Endothelial cell of umbilical vein (primary cell): ENCODE data around the gene FILIP1L. TPM values are rescaled to one million over a fixed set of nuclear protein-coding genes. Genes with fewer than 3 reads are reported as not detected.

ENCODE experiments used
- BruUV-seq: library from RNA; stranded (reverse); fragments of 400-500 nt; replicated peaks from 2 replicates; lab custom pipeline; 2021; lab: Mats Ljungman, UMichigan
- CTCF ChIA-PET: fragments of 300-600, 350-600 bp; sonication (Branson Sonifier 250); formaldehyde crosslinking; loops from one replicate; lab custom pipeline; 2021; ENCODE audit warnings: antibody characterized with exemption, inconsistent platforms; lab: Charles Lee
- POLR2A ChIA-PET: fragments of 300-600, 350-600 bp; sonication (Branson Sonifier 250); formaldehyde crosslinking; loops from one replicate; lab custom pipeline; 2021; ENCODE audit warnings: antibody characterized with exemption, inconsistent platforms; lab: Charles Lee
- DNase-seq: peaks from one replicate; pipeline ENCODE4 v3.0.0-alpha.2; 2011; ENCODE audit warnings: low read depth, low spot score
- FAIRE-seq: peaks from 2 replicates; lab custom pipeline; 2011; peaks lifted over from hg19 to GRCh38; lab: Jason Lieb, UNC
- H2AFZ ChIP-seq: 2 replicates; pipeline ENCODE4 v1.6.0; 2012; ENCODE audit warnings: low read depth, low read length, control low read depth, inconsistent platforms
- H3K27ac ChIP-seq: 2 replicates; pipeline ENCODE4 v1.5.1; 2011; ENCODE audit warnings: low read depth, mild to moderate bottlenecking, control low read depth, low read length, moderate library complexity; ENCODE audit not compliant: insufficient read depth
- H3K27me3 ChIP-seq, 2 experiments: 2 replicates each; pipeline versions ENCODE4 v1.6.0 to v1.6.1; 2011; ENCODE audit warnings: low read length in 2 of 2, mixed read lengths in 1 of 2; ENCODE audit not compliant: control insufficient read depth in 2 of 2, insufficient read depth in 2 of 2
- H3K36me3 ChIP-seq, 2 experiments: 2 replicates in 1 of 2; 3 replicates in 1 of 2; pipeline ENCODE4 v1.5.1; 2011; ENCODE audit warnings: low read length in 2 of 2, mild to moderate bottlenecking in 1 of 2, moderate library complexity in 1 of 2; ENCODE audit not compliant: control insufficient read depth in 2 of 2, insufficient read depth in 2 of 2; ENCODE audit errors: extremely low read depth in 1 of 2
- H3K4me1 ChIP-seq: 3 replicates; pipeline ENCODE4 v1.5.1; 2011; ENCODE audit warnings: mild to moderate bottlenecking, low read length; ENCODE audit not compliant: control insufficient read depth, insufficient read depth; ENCODE audit errors: extremely low read depth
- H3K4me2 ChIP-seq: 2 replicates; pipeline ENCODE4 v1.6.1; 2011; ENCODE audit warnings: low read length, control low read depth, mixed read lengths; ENCODE audit not compliant: insufficient read depth
- H3K4me3 ChIP-seq, 3 experiments: fragments of 200-600 bp in 1 of 3; sonication (generic), shearing (Covaris generic) in 1 of 3; replicated peaks in 1 of 3; 2 replicates each; pipeline ENCODE4 v1.5.1; 2011 to 2016; ENCODE audit warnings: control low read depth in 3 of 3, low read length in 3 of 3, mild to moderate bottlenecking in 2 of 3, inconsistent platforms in 1 of 3, low read depth in 1 of 3, moderate library complexity in 1 of 3; ENCODE audit not compliant: insufficient read depth in 1 of 3
- H3K79me2 ChIP-seq: 2 replicates; pipeline ENCODE4 v1.6.0; 2012; ENCODE audit warnings: low read length, inconsistent platforms; ENCODE audit not compliant: control insufficient read depth, insufficient read depth
- H3K9ac ChIP-seq: replicated peaks from 2 replicates; pipeline ENCODE3; 2011; ENCODE audit warnings: low read length, control low read depth; ENCODE audit not compliant: insufficient read depth; ENCODE audit errors: extremely low read depth
- H3K9me1 ChIP-seq: replicated peaks from 3 replicates; pipeline ENCODE4 v1.6.0; 2011; ENCODE audit warnings: mild to moderate bottlenecking, low read length; ENCODE audit not compliant: control insufficient read depth, insufficient read depth; ENCODE audit errors: extremely low read depth
- H3K9me3 ChIP-seq: replicated peaks from 2 replicates; pipeline ENCODE4 v1.5.1; 2012; ENCODE audit warnings: low read length, inconsistent platforms; ENCODE audit not compliant: control insufficient read depth, insufficient read depth
- H4K20me1 ChIP-seq: replicated peaks from 2 replicates; pipeline ENCODE3; 2011; ENCODE audit warnings: mild to moderate bottlenecking, low read length; ENCODE audit not compliant: control insufficient read depth, insufficient read depth; ENCODE audit errors: extremely low read depth
- CTCF ChIP-seq, 2 donors: IDR thresholded peaks; 1 replicate in 1 of 2; 2 replicates in 1 of 2; pipeline ENCODE4 v1.5.1; 2011; ENCODE audit warnings: low read length in 2 of 2, mild to moderate bottlenecking in 2 of 2, moderate library complexity in 2 of 2, control low read depth in 1 of 2, inconsistent platforms in 1 of 2, low read depth in 1 of 2; ENCODE audit not compliant: insufficient read depth in 1 of 2; ENCODE audit errors: extremely low read depth in 1 of 2
- EZH2 ChIP-seq: IDR thresholded peaks from 2 replicates; pipeline ENCODE4 v1.6.1; 2012; ENCODE audit warnings: borderline replicate concordance, low read depth, mild to moderate bottlenecking, moderate library complexity, low read length, inconsistent platforms; ENCODE audit not compliant: severe bottlenecking
- FOS ChIP-seq: IDR thresholded peaks from 2 replicates; pipeline ENCODE4 v1.6.1; 2011; ENCODE audit warnings: mild to moderate bottlenecking, low read length, moderate library complexity, borderline replicate concordance; ENCODE audit not compliant: insufficient read depth
- GATA2 ChIP-seq: IDR thresholded peaks from 2 replicates; pipeline ENCODE4 v1.7.0; 2011; ENCODE audit warnings: low read depth, mild to moderate bottlenecking, moderate library complexity, mixed read lengths, low read length; ENCODE audit not compliant: insufficient read length, insufficient read depth
- JUN ChIP-seq: IDR thresholded peaks from 2 replicates; pipeline ENCODE4 v1.6.1; 2011; ENCODE audit warnings: borderline replicate concordance, low read depth; ENCODE audit not compliant: insufficient read length, insufficient read depth
- MAX ChIP-seq: IDR thresholded peaks from 2 replicates; pipeline ENCODE4 v1.6.1; 2011; ENCODE audit not compliant: insufficient read depth, insufficient read length
- MYC ChIP-seq: IDR thresholded peaks from one replicate; pipeline ENCODE4 v1.6.1; 2011; ENCODE audit warnings: mild to moderate bottlenecking, low read depth, low read length
- POLR2A ChIP-seq: IDR thresholded peaks from 2 replicates; pipeline ENCODE4 v1.6.1; 2012; ENCODE audit warnings: low read depth, mild to moderate bottlenecking, control low read depth, low read length
- POLR2AphosphoS5 ChIP-seq: IDR thresholded peaks from 2 replicates; pipeline ENCODE4 v1.6.1; 2012; ENCODE audit warnings: low read depth, mild to moderate bottlenecking, control low read depth, low read length, moderate library complexity; ENCODE audit not compliant: insufficient read depth
- dilution Hi-C: fragments of 300-500 bp; cut with MboI; formaldehyde crosslinking; loops from one replicate; pipeline ENCODE4 v1.15.0; 2019; ENCODE audit warnings: low sequenced_read_pairs; ENCODE audit not compliant: extremely low pct_ligation_motif_present
- intact Hi-C: fragments of 100-400 bp; cut with micrococcal nuclease; formaldehyde crosslinking; loops from one replicate; pipeline ENCODE4 v1.10.0; 2022
- polyA plus RNA-seq, 4 experiments: library from polyadenylated mRNA; depleted of rRNA in 3 of 4; stranded (reverse) in 3 of 4; unstranded in 1 of 4; fragments of >200 nt; gene quantifications; 2 replicates each; pipeline versions ENCODE4 v1.2.1 to v1.2.3, GENCODE V29; 2011 to 2012; ENCODE audit warnings: missing spikeins in 1 of 4
- total RNA-seq: library from RNA; stranded (reverse); gene quantifications from 2 replicates; pipeline ENCODE4 v1.2.3, GENCODE V29; 2021

The FILIP1L gene
- total and polyA plus RNA-seq, 2 donors (not counting 3 experiments of a cell fraction or from before 2014, with no cell fraction given): 26.0 to 29.9 TPM

DNA sequence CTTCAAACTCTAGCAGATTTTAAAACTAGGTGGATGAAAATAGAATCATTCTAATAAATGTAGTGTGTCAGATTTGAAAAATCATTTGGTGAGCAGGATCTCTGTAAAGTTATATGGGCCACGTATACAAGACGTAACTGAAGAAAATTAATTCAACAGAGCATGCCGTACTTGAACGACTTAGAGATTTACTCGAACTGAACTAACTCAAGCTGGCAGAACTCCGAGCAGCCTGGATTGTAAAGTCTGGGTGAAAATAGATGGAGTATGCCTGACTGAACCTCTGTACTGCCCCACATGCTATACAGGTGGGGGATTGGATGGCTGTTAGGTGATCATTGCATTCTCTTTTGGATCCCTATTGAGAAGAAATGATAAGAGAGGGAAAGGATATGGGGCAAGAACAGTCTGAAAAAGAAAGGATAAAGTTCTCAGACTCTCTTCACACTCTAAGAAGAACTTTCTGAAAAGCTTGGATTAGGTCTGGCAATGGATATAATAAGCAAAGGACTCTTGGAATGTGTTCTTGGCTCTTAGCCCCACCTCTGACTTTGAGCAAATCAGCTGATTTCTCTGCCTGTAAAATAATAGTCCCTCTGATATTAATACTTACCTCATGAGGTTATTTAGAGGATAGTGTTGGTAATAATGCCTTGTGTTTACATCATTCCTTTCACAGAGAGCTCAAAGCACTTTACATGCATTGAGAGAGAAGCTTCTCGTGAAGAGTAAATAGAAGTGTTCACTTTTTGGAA lies 147.5 kb downstream of the FILIP1L start:
- CTCF ChIA-PET: no interaction called here
- no peak for DNase-seq
- Histone ChIP-seq H3K9me1 (no peaks in the 10 kb centered on the region), H3K9ac (no peak overlapping the region), H4K20me1 (no peaks in the 10 kb centered on the region), H3K27ac (no peak overlapping the region), H3K79me2 (no peaks in the 10 kb centered on the region), H3K9me3 (no peaks in the 10 kb centered on the region), H3K27me3 (no peaks in the 10 kb centered on the region), H3K4me3 (no peak overlapping the region), H3K36me3 (no peaks in the 10 kb centered on the region), H2AFZ (no peak overlapping the region), H3K4me2 (no peak overlapping the region), H3K4me1 (peaks cover 4% of the 10 kb centered on the region)
- BruUV-seq: no TSS peak
- no peak for FAIRE-seq
- POLR2A ChIA-PET: no interaction called here
- intact Hi-C loops: no loop called here
- TF ChIP-seq MAX: no peak
- no peak for TF ChIP-seq JUN
- TF ChIP-seq CTCF (IDR thresholded peaks at IDR 0.05; ENCODE audit: extremely low read depth in 1 of 2, insufficient read depth in 1 of 2, low read depth in 1 of 2, low read length in 2 of 2): no peak
- TF ChIP-seq FOS: no peak
- no peak for TF ChIP-seq POLR2A
- no peak for TF ChIP-seq MYC
- TF ChIP-seq POLR2AphosphoS5: no peak
- TF ChIP-seq EZH2: no peak
- TF ChIP-seq GATA2: no peak
- dilution Hi-C loops: no loop called here
